Stomach smooth muscle (tissue), 2 donors: ENCODE results near the gene MCTP1.

Source experiments
- H3K27ac ChIP-seq: one replicate; pipeline ENCODE4 v1.7.0; 2013; ENCODE audit warnings: mild to moderate bottlenecking, low read length, inconsistent platforms
- H3K27me3 ChIP-seq, 2 donors: one replicate each; pipeline ENCODE4 v1.7.0; 2013; ENCODE audit warnings: low read length in 2 of 2; ENCODE audit not compliant: insufficient read depth in 2 of 2, control insufficient read depth in 1 of 2
- H3K36me3 ChIP-seq, 2 donors: one replicate each; pipeline ENCODE4 v1.7.0; 2013; ENCODE audit warnings: low read length in 2 of 2; ENCODE audit not compliant: control insufficient read depth in 2 of 2, insufficient read depth in 2 of 2
- H3K4me1 ChIP-seq: one replicate; pipeline ENCODE4 v1.7.0; 2013; ENCODE audit warnings: low read length; ENCODE audit not compliant: control insufficient read depth, insufficient read depth
- H3K4me3 ChIP-seq, 2 donors: one replicate each; pipeline ENCODE4 v1.7.0; 2013; ENCODE audit warnings: low read length in 2 of 2
- H3K9ac ChIP-seq, 2 donors: one replicate each; pipeline ENCODE4 v1.7.0; 2013; ENCODE audit warnings: low read length in 2 of 2, mild to moderate bottlenecking in 1 of 2
- H3K9me3 ChIP-seq, 2 donors: one replicate each; pipeline ENCODE4 v1.7.0; 2013; ENCODE audit warnings: low read length in 2 of 2; ENCODE audit not compliant: control insufficient read depth in 2 of 2
- donor health status: healthy.
- donor health status: Pancreatic carcinoma.

The MCTP1 gene

GRCh38 chr5:95124101-95124500 is 160.8 kb downstream of the MCTP1 start:
- H3K9ac ChIP-seq: no peak overlapping the region
- H3K9me3 ChIP-seq: no peaks in the 10 kb centered on the region
- no peak overlapping the region for H3K27ac ChIP-seq
- no peak overlapping the region for H3K4me3 ChIP-seq
- H3K27me3 ChIP-seq: no peaks in the 10 kb centered on the region
- no peaks in the 10 kb centered on the region for H3K36me3 ChIP-seq
- H3K4me1 ChIP-seq: no peaks in the 10 kb centered on the region

GRCh38 chr5:95114902-95115301 is 170.0 kb downstream of the MCTP1 start:
- H3K9me3 ChIP-seq: no peaks in the 10 kb centered on the region
- no peak overlapping the region for H3K27ac ChIP-seq
- no peak overlapping the region for H3K4me3 ChIP-seq
- no peaks in the 10 kb centered on the region for H3K36me3 ChIP-seq
- no peaks in the 10 kb centered on the region for H3K4me1 ChIP-seq
- no peak overlapping the region for H3K9ac ChIP-seq
- no peaks in the 10 kb centered on the region for H3K27me3 ChIP-seq

GRCh38 chr5:95114305-95114704 is 170.6 kb downstream of the MCTP1 start:
- Histone ChIP-seq H3K4me1 (no peaks in the 10 kb centered on the region), H3K36me3 (no peaks in the 10 kb centered on the region), H3K27ac (no peak overlapping the region), H3K27me3 (no peaks in the 10 kb centered on the region), H3K9ac (no peak overlapping the region), H3K9me3 (no peaks in the 10 kb centered on the region), H3K4me3 (no peak overlapping the region)

GRCh38 chr5:95113489-95113888 is 171.4 kb downstream of the MCTP1 start:
- Histone ChIP-seq H3K27me3 (no peaks in the 10 kb centered on the region), H3K9me3 (no peaks in the 10 kb centered on the region), H3K27ac (no peak overlapping the region), H3K4me3 (no peak overlapping the region), H3K4me1 (no peaks in the 10 kb centered on the region), H3K9ac (no peak overlapping the region), H3K36me3 (no peaks in the 10 kb centered on the region)

GRCh38 chr5:95111141-95111540 is 173.8 kb downstream of the MCTP1 start:
- Histone ChIP-seq H3K9ac (no peak overlapping the region), H3K9me3 (no peaks in the 10 kb centered on the region), H3K27ac (no peak overlapping the region), H3K36me3 (no peaks in the 10 kb centered on the region), H3K4me1 (no peaks in the 10 kb centered on the region), H3K27me3 (no peaks in the 10 kb centered on the region), H3K4me3 (no peak overlapping the region)

GRCh38 chr5:95110118-95110517 is 174.8 kb downstream of the MCTP1 start:
- H3K27ac ChIP-seq: no peak overlapping the region
- H3K27me3 ChIP-seq: no peaks in the 10 kb centered on the region
- H3K9ac ChIP-seq: no peak overlapping the region
- no peak overlapping the region for H3K4me3 ChIP-seq
- H3K4me1 ChIP-seq: no peaks in the 10 kb centered on the region
- H3K9me3 ChIP-seq: no peaks in the 10 kb centered on the region
- H3K36me3 ChIP-seq: no peaks in the 10 kb centered on the region

GRCh38 chr5:95107138-95107537 is 177.8 kb downstream of the MCTP1 start:
- Histone ChIP-seq H3K27ac (no peak overlapping the region), H3K27me3 (no peaks in the 10 kb centered on the region), H3K4me1 (no peaks in the 10 kb centered on the region)

GRCh38 chr5:95105638-95106037 is 179.3 kb downstream of the MCTP1 start:
- H3K27me3 ChIP-seq: no peaks in the 10 kb centered on the region
- no peaks in the 10 kb centered on the region for H3K4me1 ChIP-seq
- no peak overlapping the region for H3K27ac ChIP-seq
- no peak overlapping the region for H3K9ac ChIP-seq
- no peaks in the 10 kb centered on the region for H3K36me3 ChIP-seq
- H3K4me3 ChIP-seq: no peak overlapping the region
- no peaks in the 10 kb centered on the region for H3K9me3 ChIP-seq

More at GRCh38 chr5:95107138-95107537, 177.8 kb downstream of the MCTP1 start:
- Histone ChIP-seq H3K9ac (no peak overlapping the region), H3K36me3 (no peaks in the 10 kb centered on the region), H3K4me3 (no peak overlapping the region), H3K9me3 (no peaks in the 10 kb centered on the region)

- H3K9ac ChIP-seq: no peak overlapping the region
Measured at GRCh38 chr5:95102687-95103086, 182.2 kb downstream of the MCTP1 start.

GRCh38 chr5:95102080-95102479 is 182.8 kb downstream of the MCTP1 start:
- H3K9me3 ChIP-seq: no peaks in the 10 kb centered on the region
- H3K36me3 ChIP-seq: no peaks in the 10 kb centered on the region
- H3K4me3 ChIP-seq: no peak overlapping the region
- no peaks in the 10 kb centered on the region for H3K4me1 ChIP-seq
- no peaks in the 10 kb centered on the region for H3K27me3 ChIP-seq
- H3K9ac ChIP-seq: no peak overlapping the region
- H3K27ac ChIP-seq: no peak overlapping the region

More at GRCh38 chr5:95102687-95103086, 182.2 kb downstream of the MCTP1 start:
- no peaks in the 10 kb centered on the region for H3K4me1 ChIP-seq
- H3K9me3 ChIP-seq: no peaks in the 10 kb centered on the region
- H3K4me3 ChIP-seq: no peak overlapping the region
- H3K27me3 ChIP-seq: no peaks in the 10 kb centered on the region
- H3K36me3 ChIP-seq: no peaks in the 10 kb centered on the region
- no peak overlapping the region for H3K27ac ChIP-seq

- H3K4me1 ChIP-seq: no peaks in the 10 kb centered on the region
- no peak overlapping the region for H3K4me3 ChIP-seq
- no peaks in the 10 kb centered on the region for H3K27me3 ChIP-seq
- no peak overlapping the region for H3K9ac ChIP-seq
- H3K9me3 ChIP-seq: no peaks in the 10 kb centered on the region
- no peaks in the 10 kb centered on the region for H3K36me3 ChIP-seq
- no peak overlapping the region for H3K27ac ChIP-seq
Measured at GRCh38 chr5:95100551-95100950, 184.3 kb downstream of the MCTP1 start.
